GM10847 (cell line): ENCODE data around the gene PEX10.

ENCODE experiments used
- POLR2A ChIP-seq: IDR thresholded peaks from 2 replicates; pipeline ENCODE4 v1.6.1; 2011; ENCODE audit not compliant: insufficient read length; ENCODE audit errors: extremely low read depth

Gene PEX10

GRCh38 chr1:2416403-2416802, 4.0 kb upstream of the PEX10 start:
- TF ChIP-seq POLR2A: no peak

- TF ChIP-seq POLR2A: no peak
Observed at GRCh38 chr1:2415801-2416208, 3.4 kb upstream of the PEX10 start.

GRCh38 chr1:2415337-2415736, 3.0 kb upstream of the PEX10 start:
- TF ChIP-seq POLR2A: no peak

GRCh38 chr1:2414297-2414958, 2.1 kb upstream of the PEX10 start:
- TF ChIP-seq POLR2A: no peak

- no peak for TF ChIP-seq POLR2A
Observed at GRCh38 chr1:2413495-2414296, 1.3 kb upstream of the PEX10 start.

- TF ChIP-seq POLR2A: no peak
Observed at GRCh38 chr1:2412773-2413494, 570 bp upstream of the PEX10 start.

- no peak for TF ChIP-seq POLR2A
Observed at GRCh38 chr1:2411801-2412394, 466 bp downstream of the PEX10 start.

GRCh38 chr1:2409745-2410144, 2.6 kb downstream of the PEX10 start:
- no peak for TF ChIP-seq POLR2A

GRCh38 chr1:2408859-2409276, 3.5 kb downstream of the PEX10 start:
- TF ChIP-seq POLR2A: no peak

GRCh38 chr1:2408456-2408855, 3.9 kb downstream of the PEX10 start:
- no peak for TF ChIP-seq POLR2A

- TF ChIP-seq POLR2A: no peak
Observed at GRCh38 chr1:2407991-2408275, 4.4 kb downstream of the PEX10 start.

- TF ChIP-seq POLR2A: no peak
Observed at GRCh38 chr1:2407166-2407990, 5.0 kb downstream of the PEX10 start.

GRCh38 chr1:2406451-2407041, 5.8 kb downstream of the PEX10 start:
- no peak for TF ChIP-seq POLR2A

GRCh38 chr1:2405588-2406295, 6.6 kb downstream of the PEX10 start:
- TF ChIP-seq POLR2A: no peak
